K562 (cell line): Measurements from ENCODE around the gene MINDY4. TPM values are rescaled to one million over a fixed set of nuclear protein-coding genes. Genes with fewer than 3 reads are reported as not detected.

Source experiments
- ATAC-seq: fragments of 200-7000 bp; cut with Tn5 transposase; 3 replicates; pipeline ENCODE4 v1.9.1; 2020; ENCODE audit warnings: moderate library complexity
- BruUV-seq: library from RNA; stranded (reverse); fragments of 400-500 nt; replicated peaks from 2 replicates; lab custom pipeline; 2021; lab: Mats Ljungman, UMichigan
- CTCF ChIA-PET: fragments of 300-600 bp; formaldehyde crosslinking; extraction: SDS; loops from one replicate; lab custom pipeline; 2021; ENCODE audit warnings: low intra/inter-chr PET ratio; lab: Yijun Ruan, JAX
- POLR2A ChIA-PET: fragments of 300-600, 350-650 bp; sonication (Branson Sonifier 250); formaldehyde crosslinking; extraction: SDS; loops from one replicate; lab custom pipeline; 2021; ENCODE audit warnings: antibody characterized with exemption, inconsistent platforms; lab: Yijun Ruan, JAX
- DNase-seq, 4 experiments: peaks; one replicate each; pipeline versions ENCODE4 v3.0.0 to v3.0.0-alpha.2; 2011 to 2018; ENCODE audit warnings: low spot score in 3 of 4, mixed read lengths in 3 of 4; ENCODE audit errors: extremely low read depth in 1 of 4
- FAIRE-seq: peaks from 2 replicates; lab custom pipeline; 2011; peaks lifted over from hg19 to GRCh38; lab: Jason Lieb, UNC
- H2AFZ ChIP-seq: 2 replicates; pipeline ENCODE4 v1.6.0; 2011; ENCODE audit warnings: low read depth, low read length, control low read depth, inconsistent platforms
- H3K27ac ChIP-seq: fragments of 200-600 bp; 3 replicates; pipeline ENCODE4 v1.8.0; 2011; ENCODE audit warnings: low read depth, mild to moderate bottlenecking, control low read depth, inconsistent platforms, low read length, moderate library complexity, mixed read lengths; ENCODE audit errors: extremely low read depth
- H3K27me3 ChIP-seq, 2 experiments: fragments of 300-600 bp in 1 of 2; 2 replicates in 1 of 2; 3 replicates in 1 of 2; pipeline versions ENCODE4 v1.6.0 to v1.8.0; 2011; ENCODE audit warnings: inconsistent platforms in 2 of 2, low read length in 2 of 2, mild to moderate bottlenecking in 1 of 2, mixed read lengths in 1 of 2, moderate library complexity in 1 of 2; ENCODE audit not compliant: control insufficient read depth in 2 of 2, insufficient read depth in 2 of 2
- H3K36me3 ChIP-seq: fragments of 300-600 bp; 3 replicates; pipeline ENCODE4 v1.8.0; 2011; ENCODE audit warnings: mild to moderate bottlenecking, low read length, inconsistent platforms; ENCODE audit not compliant: control insufficient read depth, insufficient read depth
- H3K4me1 ChIP-seq, 2 experiments: fragments of 200-600 bp in 1 of 2; replicated peaks in 1 of 2; 2 replicates in 1 of 2; 3 replicates in 1 of 2; pipeline versions ENCODE4 v1.5.1 to v1.8.0; 2011; ENCODE audit warnings: inconsistent platforms in 2 of 2, low read length in 2 of 2, mild to moderate bottlenecking in 1 of 2, mixed read lengths in 1 of 2, moderate library complexity in 1 of 2; ENCODE audit not compliant: control insufficient read depth in 2 of 2, insufficient read depth in 2 of 2
- H3K4me2 ChIP-seq: 2 replicates; pipeline ENCODE4 v1.6.1; 2011; ENCODE audit warnings: low read length, control low read depth, inconsistent platforms, mixed read lengths; ENCODE audit not compliant: insufficient read depth
- H3K4me3 ChIP-seq: fragments of 200-600 bp; sonication (generic), shearing (Covaris generic); 2 replicates; pipeline ENCODE4 v1.5.1; 2016; ENCODE audit warnings: control low read depth, inconsistent platforms
- H3K79me2 ChIP-seq: fragments of 200-600 bp; 3 replicates; pipeline ENCODE4 v1.8.0; 2011; ENCODE audit warnings: low read length, inconsistent platforms; ENCODE audit not compliant: control insufficient read depth, insufficient read depth
- H3K9ac ChIP-seq, 2 experiments: 2 replicates each; pipeline versions ENCODE4 v1.6.0 to v1.6.1; 2011; ENCODE audit warnings: low read depth in 2 of 2, low read length in 2 of 2, control low read depth in 1 of 2, inconsistent platforms in 1 of 2, mild to moderate bottlenecking in 1 of 2, mixed read lengths in 1 of 2; ENCODE audit not compliant: insufficient read depth in 1 of 2
- H3K9me1 ChIP-seq: one replicate; pipeline ENCODE4 v1.6.0; 2011; ENCODE audit warnings: inconsistent platforms, mild to moderate bottlenecking, low read length, moderate library complexity; ENCODE audit not compliant: control insufficient read depth, insufficient read depth
- H3K9me3 ChIP-seq: replicated peaks from 2 replicates; pipeline ENCODE4 v1.5.1; 2011; ENCODE audit warnings: low read depth, low read length, inconsistent platforms; ENCODE audit not compliant: control insufficient read depth, insufficient read depth
- H4K20me1 ChIP-seq: replicated peaks from 2 replicates; pipeline ENCODE4 v1.6.1; 2011; ENCODE audit warnings: low read length, inconsistent platforms, mixed read lengths; ENCODE audit not compliant: control insufficient read depth, insufficient read depth
- CEBPB ChIP-seq: fragments of 450-650 bp; IDR thresholded peaks from 2 replicates; pipeline ENCODE4 v1.6.1; 2016; ENCODE audit warnings: missing genetic modification characterization, missing compliant biosample characterization
- FOXP1 ChIP-seq: sonication (generic); formaldehyde crosslinking; IDR thresholded peaks from 2 replicates; pipeline ENCODE4 v1.8.0; 2022; ENCODE audit warnings: mild to moderate bottlenecking, missing genetic modification reagents
- KDM1A ChIP-seq, 2 experiments: fragments of 450-650 bp; IDR thresholded peaks; 2 replicates each; pipeline ENCODE4 v1.6.1; 2016; ENCODE audit warnings: mild to moderate bottlenecking in 2 of 2
- POLR2AphosphoS5 ChIP-seq: IDR thresholded peaks from 2 replicates; pipeline ENCODE4 v1.6.1; 2011; ENCODE audit warnings: mild to moderate bottlenecking, low read depth, low read length, moderate library complexity; ENCODE audit not compliant: control insufficient read depth, insufficient read depth
- RAD21 ChIP-seq, 2 experiments: fragments of 250-450 bp in 1 of 2; fragments of 450-650 bp in 1 of 2; sonication (Bioruptor Pico) in 1 of 2; formaldehyde crosslinking in 1 of 2; IDR thresholded peaks in 1 of 2; conservative IDR thresholded peaks in 1 of 2; 2 replicates each; pipeline versions ENCODE4 v1.4.0 to v1.8.0; 2020 to 2022; ENCODE audit warnings: mild to moderate bottlenecking in 2 of 2, moderate library complexity in 1 of 2
- RB1 ChIP-seq: fragments of 450-650 bp; IDR thresholded peaks from 2 replicates; pipeline ENCODE4 v1.6.1; 2017; ENCODE audit warnings: low read depth, mild to moderate bottlenecking
- STAG1 ChIP-seq: sonication (generic); formaldehyde crosslinking; IDR thresholded peaks from 2 replicates; pipeline ENCODE4 v1.5.0; 2020; ENCODE audit warnings: missing genetic modification reagents, borderline replicate concordance
- WGBS: fragments of 100-300 bp; shearing (Covaris generic); methylation state at CpG from one replicate; pipeline ENCODE4 v1.1.6; 2016; ENCODE audit warnings: low coverage, mixed read lengths; ENCODE audit not compliant: insufficient coverage; ENCODE audit errors: missing lambda C conversion rate; 5-methylcytosine and 5-hydroxymethylcytosine counted together
- in situ Hi-C: fragments of 300-500 bp; cut with MboI; formaldehyde crosslinking; loops from 4 replicates; pipeline ENCODE4 v1.15.0; 2018; ENCODE audit warnings: inconsistent platforms, mixed read lengths
- intact Hi-C: fragments of 100-400 bp; cut with micrococcal nuclease; formaldehyde crosslinking; loops from 2 replicates; pipeline ENCODE4 v1.14.2; 2022
- polyA plus RNA-seq, 8 experiments: library from polyadenylated mRNA; depleted of rRNA in 4 of 8; stranded (reverse) in 5 of 8; unstranded in 3 of 8; fragments of >200 nt; fragmentation: Nextera tagmentation in 2 of 8; fragmentation: Illumina TruSeq in 1 of 8; extraction: Ambion mirVana in 2 of 8; extraction: Trizol in 1 of 8; gene quantifications; 2 replicates each; pipeline versions ENCODE4 v1.2.1 to v1.2.3, GENCODE V29; 2011 to 2014; ENCODE audit warnings: inconsistent platforms in 1 of 8, missing spikeins in 1 of 8
- total RNA-seq, 7 experiments: library from RNA; depleted of rRNA in 6 of 7; stranded (reverse); fragments of >200 nt in 6 of 7; fragmentation: Illumina TruSeq in 2 of 7; extraction: Trizol in 2 of 7; gene quantifications; 2 replicates each; pipeline versions ENCODE4 v1.2.1 to v1.2.3, GENCODE V29; 2011 to 2021; ENCODE audit warnings: low replicate concordance in 1 of 7
- TF ChIP-seq, protein P1 (sequence below): sonication (generic); formaldehyde crosslinking; IDR thresholded peaks from 2 replicates; pipeline ENCODE4 v1.8.0; 2022; ENCODE audit warnings: missing genetic modification reagents, mild to moderate bottlenecking, moderate library complexity, borderline replicate concordance
- TF ChIP-seq, protein P2 (sequence below), 2 experiments: fragments of 450-650 bp; formaldehyde crosslinking in 1 of 2; IDR thresholded peaks; 2 replicates each; pipeline versions ENCODE4 v1.4.0 to v1.6.1; 2014 to 2020; ENCODE audit warnings: mild to moderate bottlenecking in 2 of 2, borderline replicate concordance in 1 of 2, low read depth in 1 of 2

MINDY4 gene
- total and polyA plus RNA-seq, 9 of the 15 experiments (the other 6 are each of a cell fraction or from before 2014, with no cell fraction given) = 2.1 to 16.7 (median 11.0) TPM

DNA sequence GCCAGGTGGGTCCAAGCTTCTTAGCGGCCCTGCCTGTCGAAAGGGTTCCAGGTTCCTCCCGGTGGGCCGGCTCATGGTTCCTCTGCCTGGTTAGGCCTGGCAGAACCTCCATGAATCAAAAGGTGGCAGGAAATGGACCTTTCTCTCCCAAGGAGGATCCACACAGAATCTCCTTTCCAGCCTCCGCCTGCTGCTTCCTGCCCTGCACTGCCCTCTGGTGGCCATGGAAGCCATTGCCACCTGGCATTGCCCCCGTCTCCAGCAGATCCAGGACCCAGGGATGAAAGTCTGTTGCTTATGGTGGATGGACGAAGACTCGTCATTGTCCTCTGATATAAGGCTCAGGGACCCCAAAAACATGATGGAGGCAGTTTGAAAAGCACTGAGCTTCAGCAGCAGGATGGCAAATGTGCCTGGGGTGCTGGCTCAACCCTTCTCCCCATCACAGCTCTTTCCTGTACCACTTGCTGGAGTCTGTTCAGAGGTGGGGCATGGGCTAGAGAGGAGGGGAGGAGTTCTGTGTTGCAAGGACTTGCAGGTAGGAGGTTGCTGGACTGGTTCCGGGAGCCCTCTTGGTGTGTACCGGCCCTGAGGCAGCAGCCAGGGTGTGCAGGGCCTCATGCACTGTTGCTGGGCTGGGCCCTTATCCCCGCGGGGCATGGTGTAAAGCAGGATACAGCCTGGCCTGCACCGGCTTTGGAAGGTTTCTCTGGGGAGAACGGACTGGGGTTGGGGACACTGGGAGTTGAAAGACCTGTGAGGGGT, 30.6 kb upstream of the MINDY4 start:
- ChIA-PET POLR2A (interaction anchor here (0.5 to 1.4 kb wide), 3 partner anchors 9 to 112 kb away, joined by 3 read pairs; no protein-coding TSS in a partner anchor), CTCF (interaction anchor here (1.0 to 2.1 kb wide), 4 partner anchors 50 to 464 kb away, joined by 4 to 14 read pairs (median 8); no protein-coding TSS in a partner anchor)
- Histone ChIP-seq H4K20me1 (no peaks in the 10 kb centered on the region), H3K36me3 (no peaks in the 10 kb centered on the region), H2AFZ (peak overlapping the region; percentile 65; the same call in 1 of the 2 replicates), H3K9ac (peak overlapping the region in 1 of 2 experiments; percentile 10; a peak in 1 of 4 replicates), H3K9me1 (no peaks in the 10 kb centered on the region), H3K4me2 (no peak overlapping the region), H3K4me3 (no peak overlapping the region), H3K27me3 (peaks cover 0 to 25% of the 10 kb centered on the region in 2 experiments; a peak in 4 of 5 replicates), H3K9me3 (no peaks in the 10 kb centered on the region), H3K4me1 (peaks cover 4 to 16% of the 10 kb centered on the region in 2 experiments; a peak in 2 of 5 replicates), H3K27ac (no peak overlapping the region), H3K79me2 (no peaks in the 10 kb centered on the region)
- WGBS = 7% methylated on average over 14 of the region's 14 CpGs
- DNase-seq (peak; percentile 79 to 87 (median 86)), FAIRE-seq (peak; percentile 96), ATAC-seq (peak; percentile 80)
- no TSS peak for BruUV-seq
- in situ Hi-C loops (loop anchor here (5.0 kb wide), 1 partner anchor 237 kb away; no protein-coding TSS in a partner anchor), intact Hi-C loops (loop anchor here (1.0 to 10.0 kb wide), 4 partner anchors 38 to 576 kb away; no protein-coding TSS in a partner anchor)
- TF ChIP-seq RB1 (peak; percentile 42; the same call in 1 of the 2 replicates), CEBPB (tag) (no peak), FOXP1 (CRISPR knock-in tag) (0 out of 2 replicates have a peak, but pooled peaks have one; percentile 22), RAD21 (CRISPR knock-in tag; conservative IDR thresholded peaks at IDR 0.05 in 1 of 2, IDR thresholded peaks at IDR 0.05 in 1 of 2) (peak; percentile 83 to 96), POLR2AphosphoS5 (no peak), STAG1 (CRISPR knock-in tag) (peak; percentile 86; the same call in 1 of the 2 replicates), KDM1A (IDR thresholded peaks at IDR 0.05) (no peak)
- TF ChIP-seq, protein P1, sequence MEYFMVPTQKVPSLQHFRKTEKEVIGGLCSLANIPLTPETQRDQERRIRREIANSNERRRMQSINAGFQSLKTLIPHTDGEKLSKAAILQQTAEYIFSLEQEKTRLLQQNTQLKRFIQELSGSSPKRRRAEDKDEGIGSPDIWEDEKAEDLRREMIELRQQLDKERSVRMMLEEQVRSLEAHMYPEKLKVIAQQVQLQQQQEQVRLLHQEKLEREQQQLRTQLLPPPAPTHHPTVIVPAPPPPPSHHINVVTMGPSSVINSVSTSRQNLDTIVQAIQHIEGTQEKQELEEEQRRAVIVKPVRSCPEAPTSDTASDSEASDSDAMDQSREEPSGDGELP (CRISPR knock-in tag) = peak; percentile 63; the same call in 1 of the 2 replicates
- TF ChIP-seq, protein P2, sequence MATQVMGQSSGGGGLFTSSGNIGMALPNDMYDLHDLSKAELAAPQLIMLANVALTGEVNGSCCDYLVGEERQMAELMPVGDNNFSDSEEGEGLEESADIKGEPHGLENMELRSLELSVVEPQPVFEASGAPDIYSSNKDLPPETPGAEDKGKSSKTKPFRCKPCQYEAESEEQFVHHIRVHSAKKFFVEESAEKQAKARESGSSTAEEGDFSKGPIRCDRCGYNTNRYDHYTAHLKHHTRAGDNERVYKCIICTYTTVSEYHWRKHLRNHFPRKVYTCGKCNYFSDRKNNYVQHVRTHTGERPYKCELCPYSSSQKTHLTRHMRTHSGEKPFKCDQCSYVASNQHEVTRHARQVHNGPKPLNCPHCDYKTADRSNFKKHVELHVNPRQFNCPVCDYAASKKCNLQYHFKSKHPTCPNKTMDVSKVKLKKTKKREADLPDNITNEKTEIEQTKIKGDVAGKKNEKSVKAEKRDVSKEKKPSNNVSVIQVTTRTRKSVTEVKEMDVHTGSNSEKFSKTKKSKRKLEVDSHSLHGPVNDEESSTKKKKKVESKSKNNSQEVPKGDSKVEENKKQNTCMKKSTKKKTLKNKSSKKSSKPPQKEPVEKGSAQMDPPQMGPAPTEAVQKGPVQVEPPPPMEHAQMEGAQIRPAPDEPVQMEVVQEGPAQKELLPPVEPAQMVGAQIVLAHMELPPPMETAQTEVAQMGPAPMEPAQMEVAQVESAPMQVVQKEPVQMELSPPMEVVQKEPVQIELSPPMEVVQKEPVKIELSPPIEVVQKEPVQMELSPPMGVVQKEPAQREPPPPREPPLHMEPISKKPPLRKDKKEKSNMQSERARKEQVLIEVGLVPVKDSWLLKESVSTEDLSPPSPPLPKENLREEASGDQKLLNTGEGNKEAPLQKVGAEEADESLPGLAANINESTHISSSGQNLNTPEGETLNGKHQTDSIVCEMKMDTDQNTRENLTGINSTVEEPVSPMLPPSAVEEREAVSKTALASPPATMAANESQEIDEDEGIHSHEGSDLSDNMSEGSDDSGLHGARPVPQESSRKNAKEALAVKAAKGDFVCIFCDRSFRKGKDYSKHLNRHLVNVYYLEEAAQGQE (IDR thresholded peaks at IDR 0.05; ENCODE audit: borderline replicate concordance) = peak; percentile 87
- TF ChIP-seq, protein P2 (CRISPR knock-in tag; IDR thresholded peaks at IDR 0.05; ENCODE audit: low read depth) = 0 out of 2 replicates have a peak, but pooled peaks have one; percentile 27
